Measurements from ENCODE around the gene GOLGA6L6. TPM values are rescaled to one million over a fixed set of nuclear protein-coding genes. Genes with fewer than 3 reads are reported as not detected.
"Not testable (repeated sequence)": the region's sequence is repeated elsewhere in the genome, so short reads cannot be mapped to it uniquely, and the experiment has no call there.

The GOLGA6L6 gene, protein sequence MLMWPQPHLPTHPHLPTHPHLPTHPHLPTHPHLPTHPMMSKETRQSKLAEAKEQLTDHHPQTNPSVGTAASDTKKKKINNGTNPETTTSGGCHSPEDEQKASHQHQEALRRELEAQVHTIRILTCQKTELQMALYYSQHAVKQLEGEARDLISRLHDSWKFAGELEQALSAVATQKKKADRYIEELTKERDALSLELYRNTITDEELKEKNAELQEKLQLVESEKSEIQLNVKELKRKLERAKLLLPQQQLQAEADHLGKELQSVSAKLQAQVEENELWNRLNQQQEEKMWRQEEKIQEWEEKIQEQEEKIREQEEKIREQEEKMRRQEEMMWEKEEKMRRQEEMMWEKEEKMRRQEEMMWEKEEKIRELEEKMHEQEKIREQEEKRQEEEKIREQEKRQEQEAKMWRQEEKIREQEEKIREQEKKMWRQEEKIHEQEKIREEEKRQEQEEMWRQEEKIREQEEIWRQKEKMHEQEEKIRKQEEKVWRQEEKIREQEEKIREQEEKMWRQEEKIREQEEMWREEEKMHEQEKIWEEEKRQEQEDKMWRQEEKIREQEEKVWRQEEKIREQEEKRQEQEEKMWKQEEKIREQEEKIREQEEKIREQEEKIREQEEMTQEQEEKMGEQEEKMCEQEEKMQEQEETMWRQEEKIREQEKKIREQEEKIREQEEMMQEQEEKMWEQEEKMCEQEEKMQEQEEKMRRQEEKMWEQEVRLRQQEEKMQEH
- total RNA-seq (2021) (not detected in 2 replicates), Bru-seq, nascent RNA (not detected), BruChase-seq, experiment 1, labeled RNA remaining after a 2-hour chase (not detected), BruChase-seq, experiment 2, labeled RNA remaining after a 6-hour chase (not detected)
- long read RNA-seq = 0 reads

DNA sequence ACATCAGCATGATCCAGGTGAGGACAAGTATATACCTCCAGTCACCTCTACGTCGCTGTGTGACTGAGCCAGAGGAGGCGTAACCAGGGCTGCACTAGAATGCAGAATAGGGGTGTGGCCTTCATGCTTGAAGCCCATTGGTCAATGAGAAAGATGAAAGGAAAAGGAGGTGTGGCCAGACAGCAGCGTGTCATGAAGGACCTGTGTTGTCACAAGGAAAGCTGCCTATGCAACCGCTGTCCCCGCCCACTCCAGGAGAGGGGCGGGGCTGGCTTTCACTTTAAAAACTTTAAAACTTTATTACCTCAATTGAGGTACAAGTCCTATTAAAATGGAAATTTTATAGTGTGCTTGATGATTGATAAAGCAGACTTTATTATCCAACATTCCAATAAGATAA, at the start of gene GOLGA6L6:
TSS of gene GOLGA6L6 (minus strand) at position 101 of the 400 bp plus-strand sequence. CDS start at position 10, 91 bp downstream.
- H3K36me3 ChIP-seq (ENCODE audit: low read depth); DNase-seq; BruUV-seq (replicated peaks); POLR2A ChIA-PET (ENCODE audit: unreplicated experiment); H3K9me3 ChIP-seq (ENCODE audit: insufficient read depth, low read depth); H2AFZ ChIP-seq; H3K27ac ChIP-seq; H3K9me2 ChIP-seq (ENCODE audit: insufficient read depth); H3K27me3 ChIP-seq (ENCODE audit: insufficient read depth, low read depth); CTCF ChIA-PET; H3K4me3 ChIP-seq; intact Hi-C loops (cut with micrococcal nuclease; ENCODE audit: unreplicated experiment); H3K4me1 ChIP-seq (replicated peaks; ENCODE audit: insufficient read depth); H3F3A ChIP-seq (ENCODE audit: insufficient read depth, low read depth); H3K79me2 ChIP-seq (ENCODE audit: low read depth); H4K20me1 ChIP-seq (ENCODE audit: insufficient read depth); H3K4me2 ChIP-seq: not testable (repeated sequence)

- H4K20me1 ChIP-seq (ENCODE audit: insufficient read depth); intact Hi-C loops (cut with micrococcal nuclease; ENCODE audit: unreplicated experiment); H3K4me3 ChIP-seq; DNase-seq; H3K36me3 ChIP-seq (ENCODE audit: low read depth); H3K9me3 ChIP-seq (ENCODE audit: insufficient read depth, low read depth); CTCF ChIA-PET; H3K27me3 ChIP-seq (ENCODE audit: insufficient read depth, low read depth); H3K9me2 ChIP-seq (ENCODE audit: insufficient read depth); H3K4me1 ChIP-seq (replicated peaks; ENCODE audit: insufficient read depth); POLR2A ChIA-PET (ENCODE audit: unreplicated experiment); H3K4me2 ChIP-seq; H2AFZ ChIP-seq; H3K79me2 ChIP-seq (ENCODE audit: low read depth); H3F3A ChIP-seq (ENCODE audit: insufficient read depth, low read depth); BruUV-seq (replicated peaks); H3K27ac ChIP-seq: not testable (repeated sequence)
These were observed 48.5 kb upstream of the GOLGA6L6 start for GRCh38 chr15:20590069-20590468.

- H3K4me1 ChIP-seq (replicated peaks; ENCODE audit: insufficient read depth); BruUV-seq (replicated peaks); H2AFZ ChIP-seq; POLR2A ChIA-PET (ENCODE audit: unreplicated experiment); H3K27me3 ChIP-seq (ENCODE audit: insufficient read depth, low read depth); H4K20me1 ChIP-seq (ENCODE audit: insufficient read depth); H3K9me3 ChIP-seq (ENCODE audit: insufficient read depth, low read depth); H3K79me2 ChIP-seq (ENCODE audit: low read depth); H3K4me3 ChIP-seq; H3K4me2 ChIP-seq; CTCF ChIA-PET; H3K9me2 ChIP-seq (ENCODE audit: insufficient read depth); intact Hi-C loops (cut with micrococcal nuclease; ENCODE audit: unreplicated experiment); H3K36me3 ChIP-seq (ENCODE audit: low read depth); H3K27ac ChIP-seq; DNase-seq; H3F3A ChIP-seq (ENCODE audit: insufficient read depth, low read depth): not testable (repeated sequence)
These were observed 45.2 kb upstream of the GOLGA6L6 start for GRCh38 chr15:20586821-20587220.

DNA sequence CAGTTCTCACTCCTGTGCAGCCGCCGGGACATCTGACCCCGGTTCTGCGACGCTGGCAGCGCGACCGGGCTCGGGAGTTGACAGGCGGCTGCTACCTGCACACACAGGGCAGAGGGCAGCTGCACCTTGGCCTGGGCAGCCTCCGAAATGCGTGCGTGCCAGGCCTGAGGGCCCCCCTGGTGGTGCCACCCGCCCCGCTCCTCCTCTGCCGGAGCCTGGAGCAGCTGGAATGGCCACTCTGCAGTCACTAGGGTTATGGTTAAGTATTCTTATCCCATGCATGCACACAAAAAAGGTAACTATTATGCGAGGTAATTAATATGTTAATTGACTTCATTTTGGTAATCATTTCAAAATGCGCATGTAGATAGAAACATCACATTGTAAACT, 41.1 kb upstream of the GOLGA6L6 start:
- intact Hi-C loops (cut with micrococcal nuclease; ENCODE audit: unreplicated experiment); CTCF ChIA-PET: not testable (repeated sequence)

GRCh38 chr15:20582109-20582725, 40.6 kb upstream of the GOLGA6L6 start:
- BruUV-seq (replicated peaks); H3K36me3 ChIP-seq (ENCODE audit: low read depth); H3K27ac ChIP-seq; CTCF ChIA-PET; H3K79me2 ChIP-seq (ENCODE audit: low read depth); H3K4me1 ChIP-seq (replicated peaks; ENCODE audit: insufficient read depth); DNase-seq; H3K4me2 ChIP-seq; H4K20me1 ChIP-seq (ENCODE audit: insufficient read depth); intact Hi-C loops (cut with micrococcal nuclease; ENCODE audit: unreplicated experiment); H3K9me2 ChIP-seq (ENCODE audit: insufficient read depth); POLR2A ChIA-PET (ENCODE audit: unreplicated experiment); H3K27me3 ChIP-seq (ENCODE audit: insufficient read depth, low read depth); H2AFZ ChIP-seq; H3K4me3 ChIP-seq; H3F3A ChIP-seq (ENCODE audit: insufficient read depth, low read depth); H3K9me3 ChIP-seq (ENCODE audit: insufficient read depth, low read depth): not testable (repeated sequence)

More for the DNA sequence above, 41.1 kb upstream of the GOLGA6L6 start:
- H3K4me1 ChIP-seq (replicated peaks; ENCODE audit: insufficient read depth); BruUV-seq (replicated peaks); H2AFZ ChIP-seq; H3K4me3 ChIP-seq; H3K4me2 ChIP-seq; H3K79me2 ChIP-seq (ENCODE audit: low read depth); H3K9me3 ChIP-seq (ENCODE audit: insufficient read depth, low read depth); H3K27ac ChIP-seq; H3F3A ChIP-seq (ENCODE audit: insufficient read depth, low read depth); H3K9me2 ChIP-seq (ENCODE audit: insufficient read depth); POLR2A ChIA-PET (ENCODE audit: unreplicated experiment); H4K20me1 ChIP-seq (ENCODE audit: insufficient read depth); H3K27me3 ChIP-seq (ENCODE audit: insufficient read depth, low read depth); H3K36me3 ChIP-seq (ENCODE audit: low read depth); DNase-seq: not testable (repeated sequence)

GRCh38 chr15:20581261-20582108, 39.9 kb upstream of the GOLGA6L6 start:
- H4K20me1 ChIP-seq (ENCODE audit: insufficient read depth); H3K4me1 ChIP-seq (replicated peaks; ENCODE audit: insufficient read depth); intact Hi-C loops (cut with micrococcal nuclease; ENCODE audit: unreplicated experiment); H3F3A ChIP-seq (ENCODE audit: insufficient read depth, low read depth); H3K27me3 ChIP-seq (ENCODE audit: insufficient read depth, low read depth); CTCF ChIA-PET; H3K79me2 ChIP-seq (ENCODE audit: low read depth); H3K4me3 ChIP-seq; H3K9me3 ChIP-seq (ENCODE audit: insufficient read depth, low read depth); H3K27ac ChIP-seq; H3K4me2 ChIP-seq; H3K9me2 ChIP-seq (ENCODE audit: insufficient read depth); DNase-seq; H2AFZ ChIP-seq; POLR2A ChIA-PET (ENCODE audit: unreplicated experiment); BruUV-seq (replicated peaks); H3K36me3 ChIP-seq (ENCODE audit: low read depth): not testable (repeated sequence)

Measured in PC-9 (cell line).